ENCODE measurements around the gene RTN4R. TPM values are rescaled to one million over a fixed set of nuclear protein-coding genes. Genes with fewer than 3 reads are reported as not detected.

RTN4R gene
- total RNA-seq, 1 experiment from 2014 or later, result 5.1 TPM

DNA sequence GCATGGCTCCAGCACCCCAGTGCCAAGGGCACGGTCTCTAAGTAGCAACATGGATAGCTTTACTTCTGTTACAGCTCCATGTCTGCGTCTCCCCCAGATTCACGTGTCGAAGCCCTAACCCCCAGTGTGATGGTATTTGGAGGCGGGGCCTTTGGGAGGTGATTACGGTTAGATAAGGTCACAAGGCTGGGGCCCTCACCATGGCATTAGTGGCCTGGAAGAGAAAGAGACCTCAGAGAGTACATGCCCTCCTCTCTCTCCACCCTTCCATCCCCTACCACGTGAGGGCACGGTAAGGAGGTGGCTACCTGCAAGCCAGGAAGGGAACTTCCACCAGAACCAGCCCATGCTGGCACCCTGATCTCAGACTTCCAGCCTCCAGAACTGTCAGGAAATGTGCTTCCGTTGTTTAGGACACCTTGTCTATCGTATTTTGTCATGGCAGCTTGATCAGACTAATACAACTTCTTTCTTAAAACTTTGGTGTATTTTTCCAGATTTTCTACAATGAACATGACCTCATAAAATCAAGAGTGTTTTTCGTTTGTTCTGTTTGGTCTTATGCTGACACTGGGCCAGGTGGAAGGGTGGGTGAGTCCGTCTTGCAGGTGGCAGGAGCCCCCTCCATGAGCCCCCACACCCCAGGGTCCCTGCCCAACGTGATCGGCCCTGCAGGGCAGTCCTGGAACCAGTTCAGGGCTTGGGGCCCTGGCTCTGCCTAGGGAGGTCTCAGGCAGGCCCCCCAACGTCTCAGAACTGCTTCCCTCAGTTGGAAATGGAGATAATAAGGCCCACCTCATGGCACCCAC lies 10.7 kb downstream of the RTN4R start:
- DNase-seq (ENCODE audit: low read depth), result no peak

DNA sequence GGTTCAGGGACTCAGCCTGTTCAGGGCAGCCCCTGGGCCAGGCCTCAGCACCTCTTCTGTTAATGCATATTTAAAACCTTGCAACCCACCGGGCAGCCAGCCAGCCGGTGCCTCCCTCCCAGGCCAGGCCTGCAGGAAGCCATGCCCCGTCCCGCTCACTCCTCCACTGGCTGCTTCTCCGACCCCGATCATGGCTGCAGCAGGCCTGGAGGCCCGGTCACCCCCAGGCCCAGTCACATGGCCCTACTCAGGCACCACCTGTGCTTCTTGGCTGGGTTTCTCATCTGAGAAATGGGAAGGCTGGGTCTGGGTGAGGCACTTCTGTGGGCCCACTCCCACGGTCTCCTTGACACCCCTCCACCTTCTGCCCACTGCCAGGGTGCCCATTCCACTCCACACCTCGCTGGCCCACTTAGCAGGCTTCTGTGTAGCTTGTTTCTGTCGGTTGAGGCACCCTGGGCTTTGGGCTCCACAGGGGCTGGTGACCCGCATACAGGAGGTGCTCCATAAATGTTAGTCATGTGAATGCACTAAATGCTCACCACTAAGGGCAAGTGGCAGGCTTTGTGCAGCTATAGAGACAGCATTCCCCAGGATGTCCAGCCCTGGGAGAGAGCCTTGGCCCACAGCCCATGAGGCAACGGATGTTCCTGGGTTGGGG lies 11.4 kb downstream of the RTN4R start:
- DNase-seq (ENCODE audit: low read depth), result no peak

DNA sequence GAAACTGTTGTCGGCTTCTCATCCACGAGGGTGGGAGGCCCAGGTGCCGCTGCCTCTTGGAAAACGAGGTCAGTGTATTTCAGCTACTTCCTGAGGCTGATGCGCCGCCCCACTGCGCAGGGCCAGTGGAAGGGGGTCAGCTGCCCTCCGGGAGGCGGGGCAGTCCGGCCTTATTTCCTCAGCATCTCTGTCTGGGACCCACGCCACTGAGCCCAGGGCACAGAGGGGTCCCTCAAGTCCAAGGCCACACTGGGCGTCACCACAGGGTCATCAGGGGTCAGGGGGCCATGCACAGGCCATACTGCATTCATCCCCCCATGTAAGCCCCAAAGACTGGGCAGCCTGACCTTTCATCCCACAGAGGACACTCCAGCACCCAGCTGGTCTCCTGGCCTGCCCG lies 12.1 kb downstream of the RTN4R start:
- no peak for DNase-seq (ENCODE audit: low read depth)

DNA sequence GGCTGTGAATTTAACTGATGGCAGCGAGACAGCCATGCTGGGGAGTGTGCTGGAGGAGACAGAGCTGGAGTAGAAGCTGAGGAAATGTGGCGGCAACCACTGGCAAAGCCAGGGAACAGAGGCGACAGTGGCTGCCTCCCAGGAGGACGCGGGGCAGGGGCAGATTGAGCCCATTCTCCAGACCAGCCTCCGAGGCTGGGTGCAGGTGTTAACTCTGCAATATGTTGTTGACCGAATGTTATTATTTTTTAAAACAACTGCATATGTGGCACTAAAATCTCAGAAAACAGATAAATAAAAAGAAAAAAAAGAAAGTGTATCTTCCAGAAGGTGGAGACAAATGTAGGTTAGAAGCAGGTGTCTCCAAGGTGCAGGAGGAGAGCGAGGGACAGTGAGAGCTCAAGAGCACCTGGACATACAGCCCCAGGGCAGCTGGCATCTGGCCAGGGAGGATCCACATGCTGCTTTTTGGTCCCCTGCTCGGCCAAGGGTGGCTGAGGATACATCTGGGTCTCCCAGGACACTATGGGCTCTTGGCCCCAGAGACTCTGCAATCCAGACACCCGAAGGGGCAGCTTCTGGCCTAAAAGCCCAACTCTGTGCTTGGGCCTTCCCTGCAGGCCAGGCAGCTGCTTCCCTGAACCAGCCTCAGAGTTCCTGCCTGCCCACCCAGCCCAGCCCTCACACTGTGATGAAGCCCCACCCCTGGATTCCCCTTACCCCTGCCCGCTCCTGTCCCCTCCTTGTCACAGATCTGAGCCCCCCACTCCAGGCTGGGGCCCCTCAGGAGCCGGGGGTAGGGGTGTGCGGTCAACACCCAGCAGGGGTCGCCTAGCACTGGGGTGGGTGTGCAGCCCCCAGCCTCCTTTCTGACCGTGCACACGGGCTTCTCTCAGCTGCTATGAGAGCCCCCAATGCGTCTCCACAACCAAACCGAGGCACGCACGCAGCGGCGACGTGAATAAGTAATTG lies 12.9 kb downstream of the RTN4R start:
- no peak for DNase-seq (ENCODE audit: low read depth)

DNA sequence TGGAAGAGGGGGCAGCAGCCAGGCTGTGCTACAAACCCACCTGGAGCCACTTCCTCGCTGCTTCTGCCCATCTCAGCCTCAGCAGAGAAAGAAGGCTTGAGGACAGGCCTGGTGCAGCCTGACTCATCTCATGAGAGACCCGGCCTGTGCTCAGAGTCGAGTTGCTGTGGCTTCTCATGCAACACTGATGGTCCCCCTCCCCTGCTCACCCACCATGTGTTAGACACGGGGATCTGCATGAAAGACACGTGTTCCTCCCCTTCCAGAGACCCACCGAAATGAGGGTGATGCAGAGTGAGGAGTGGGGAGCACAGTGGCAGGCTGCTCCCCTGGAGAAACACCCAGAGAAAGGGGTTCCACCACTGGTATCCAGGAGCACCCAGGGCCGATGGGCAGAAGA lies 15.0 kb downstream of the RTN4R start:
- no peak for DNase-seq (ENCODE audit: low read depth)

DNA sequence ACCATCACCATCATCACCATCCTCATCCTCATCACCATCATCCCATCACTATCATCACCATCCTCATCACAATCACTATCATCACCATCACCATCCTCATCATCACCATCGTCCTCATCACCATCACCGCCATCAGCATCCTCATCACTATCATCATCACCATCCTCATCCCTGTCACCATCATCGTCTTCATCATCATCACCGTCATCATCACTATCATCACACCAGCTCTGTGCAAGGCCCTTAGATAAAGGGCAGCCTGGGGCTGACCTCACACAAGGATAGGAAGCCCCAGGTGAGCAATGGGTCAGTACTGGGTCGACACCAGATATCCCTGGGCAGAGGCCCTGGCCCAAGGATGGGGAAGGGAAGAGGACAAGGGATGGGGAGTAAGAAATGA lies 16.1 kb downstream of the RTN4R start:
- no peak for DNase-seq (ENCODE audit: low read depth)

DNA sequence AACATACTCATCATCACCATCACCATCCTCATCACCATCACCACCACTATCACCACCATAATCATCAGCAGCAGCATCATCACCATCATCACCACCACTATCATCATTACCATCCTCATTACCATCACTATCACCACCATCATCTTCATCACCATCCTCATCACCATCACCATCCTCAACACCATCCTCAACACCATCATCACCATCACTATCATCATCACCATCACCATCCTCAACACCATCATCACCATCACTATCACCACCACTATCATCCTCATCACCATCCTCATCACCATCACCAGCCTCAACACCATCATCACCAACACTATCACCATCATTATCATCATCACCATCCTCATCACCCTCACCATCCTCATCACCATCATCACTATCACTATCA lies 16.6 kb downstream of the RTN4R start:
- no peak for DNase-seq (ENCODE audit: low read depth)

DNA sequence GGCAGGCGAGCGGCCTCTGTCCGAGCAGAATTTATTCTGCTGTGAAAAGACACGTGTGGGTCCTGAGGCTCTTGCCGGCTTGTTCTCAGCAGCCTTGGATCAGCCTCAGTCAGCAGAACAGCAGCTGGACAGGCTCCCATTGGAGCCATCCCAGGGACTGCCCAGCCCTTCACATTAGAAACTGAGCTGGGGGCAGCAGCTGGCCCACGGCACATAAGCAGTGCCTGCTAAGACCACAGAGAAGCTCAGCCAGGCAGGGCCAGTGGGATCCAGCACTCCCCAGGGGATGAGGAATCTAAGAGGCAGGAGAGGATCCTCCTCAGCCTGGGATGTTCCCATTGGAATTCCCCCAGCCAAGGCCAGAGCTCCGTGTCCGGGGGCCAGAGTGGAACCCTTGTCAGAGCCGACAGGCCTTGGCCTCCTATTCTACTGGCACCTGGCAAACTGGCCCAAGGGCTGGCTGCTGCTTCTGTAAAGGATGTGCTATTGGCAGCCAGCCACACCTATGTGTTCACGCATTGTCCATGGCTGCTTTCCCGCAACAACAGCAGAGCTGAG lies 18.2 kb downstream of the RTN4R start:
- DNase-seq (ENCODE audit: low read depth), result no peak

DNA sequence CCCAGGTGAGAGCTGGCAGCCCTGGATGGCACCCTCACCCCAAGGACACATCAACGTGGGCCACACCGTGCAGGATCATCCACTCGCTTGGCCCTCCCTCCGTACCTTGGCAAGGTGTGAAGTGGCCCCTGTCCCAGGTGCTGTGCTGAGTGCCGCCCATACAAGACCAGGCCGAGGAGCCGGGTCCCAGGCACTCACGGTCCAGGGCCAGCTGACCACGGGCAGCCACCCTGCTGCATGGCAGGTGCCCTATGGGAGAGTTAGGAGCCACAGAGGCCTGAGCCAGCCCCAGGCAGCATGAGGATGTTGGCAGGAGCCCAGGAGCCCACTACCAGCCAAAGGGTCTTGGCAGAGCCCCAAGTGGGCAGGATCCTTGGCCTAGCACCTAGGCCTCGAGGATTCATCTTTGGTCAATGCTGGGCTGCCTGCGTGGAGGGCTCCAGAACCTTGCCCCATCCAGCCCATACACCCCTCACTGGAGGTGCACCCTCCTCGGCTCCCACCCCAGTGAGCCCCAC lies 19.6 kb downstream of the RTN4R start:
- DNase-seq (ENCODE audit: low read depth), result no peak

DNA sequence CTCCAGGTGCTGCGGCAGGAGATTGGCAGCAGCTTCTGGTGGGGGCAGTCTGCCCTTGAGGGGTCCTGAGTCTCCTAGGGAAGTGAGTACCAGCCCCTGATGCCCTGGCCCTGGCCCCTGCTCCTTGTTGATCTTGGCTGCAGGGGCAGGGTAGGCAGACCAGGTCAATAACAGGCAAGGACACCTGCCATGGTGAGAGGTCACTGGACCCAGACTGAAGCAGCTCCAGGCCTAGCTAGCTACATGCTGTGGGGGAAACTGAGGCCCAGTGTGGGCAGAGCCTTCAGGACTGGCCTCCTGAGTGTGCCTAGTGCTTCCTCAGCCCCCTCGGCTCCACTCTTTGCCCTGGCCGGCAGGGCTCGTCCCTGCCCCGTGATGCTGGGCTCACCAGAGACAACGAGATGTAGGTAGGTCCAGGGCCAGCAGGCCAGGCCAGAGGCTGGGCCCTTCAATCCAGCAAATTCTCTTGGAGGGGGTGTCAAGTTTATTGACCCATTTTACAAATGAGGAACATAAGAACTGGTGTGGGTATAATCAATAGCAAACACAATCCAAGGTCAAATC lies 20.4 kb downstream of the RTN4R start:
- no peak for DNase-seq (ENCODE audit: low read depth)

DNA sequence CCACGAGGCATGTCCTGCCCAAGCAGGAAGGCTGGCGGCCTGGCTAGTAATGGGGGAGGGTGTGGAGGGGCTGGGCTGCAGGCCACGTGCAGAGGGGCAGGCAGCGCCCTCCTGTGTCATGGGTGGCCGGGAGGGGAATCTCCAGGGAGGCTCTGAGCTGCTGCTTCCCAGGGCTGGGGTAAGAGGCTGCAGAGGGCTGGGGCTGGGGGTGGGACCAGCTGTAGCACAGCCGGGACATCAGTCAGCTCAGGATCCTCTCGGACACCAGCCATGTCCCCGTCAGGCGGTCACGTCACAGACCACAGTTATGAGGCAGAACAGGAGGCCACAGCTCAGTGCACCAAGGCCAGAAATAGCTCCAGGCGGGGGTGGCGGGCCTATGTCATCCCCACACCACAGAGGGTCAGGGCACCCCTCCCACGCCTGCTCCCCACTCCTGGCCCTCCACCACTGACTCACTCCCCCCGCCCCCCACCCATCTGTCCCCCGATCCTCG lies 21.1 kb downstream of the RTN4R start:
- peak; percentile 21 for DNase-seq (ENCODE audit: low read depth)

DNA sequence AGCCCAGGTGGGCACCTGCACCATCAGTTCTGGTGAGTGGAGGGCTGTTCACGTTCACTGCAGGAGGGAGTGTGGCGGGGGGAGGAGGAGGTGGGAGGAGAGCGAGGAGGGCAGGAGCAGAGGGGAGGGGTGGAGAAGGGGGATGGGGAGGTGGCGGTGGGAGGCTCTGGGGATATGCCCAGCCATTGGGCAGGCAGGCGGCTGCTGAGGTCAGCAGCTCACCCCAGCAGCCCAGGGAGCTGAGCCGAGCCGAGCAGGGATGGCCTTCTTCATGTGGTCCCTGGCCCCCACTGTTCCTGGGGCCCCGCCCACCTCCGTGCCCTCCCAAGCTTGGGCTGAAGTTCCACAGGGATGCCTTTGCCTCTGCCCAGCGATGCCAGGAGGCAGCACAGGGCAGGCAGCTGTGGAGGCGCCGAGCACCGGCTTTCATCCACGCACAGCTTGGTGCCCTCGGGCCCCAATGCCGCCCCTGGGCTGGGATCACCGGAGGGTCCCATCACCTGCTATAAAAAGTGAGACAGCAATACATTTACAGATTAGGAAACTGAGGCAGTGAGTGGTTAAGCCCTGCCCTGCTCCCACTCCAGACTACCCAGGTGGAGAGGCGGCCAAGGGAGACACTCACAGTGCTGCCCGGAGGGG lies 21.6 kb downstream of the RTN4R start:
- DNase-seq (ENCODE audit: low read depth), result no peak

DNA sequence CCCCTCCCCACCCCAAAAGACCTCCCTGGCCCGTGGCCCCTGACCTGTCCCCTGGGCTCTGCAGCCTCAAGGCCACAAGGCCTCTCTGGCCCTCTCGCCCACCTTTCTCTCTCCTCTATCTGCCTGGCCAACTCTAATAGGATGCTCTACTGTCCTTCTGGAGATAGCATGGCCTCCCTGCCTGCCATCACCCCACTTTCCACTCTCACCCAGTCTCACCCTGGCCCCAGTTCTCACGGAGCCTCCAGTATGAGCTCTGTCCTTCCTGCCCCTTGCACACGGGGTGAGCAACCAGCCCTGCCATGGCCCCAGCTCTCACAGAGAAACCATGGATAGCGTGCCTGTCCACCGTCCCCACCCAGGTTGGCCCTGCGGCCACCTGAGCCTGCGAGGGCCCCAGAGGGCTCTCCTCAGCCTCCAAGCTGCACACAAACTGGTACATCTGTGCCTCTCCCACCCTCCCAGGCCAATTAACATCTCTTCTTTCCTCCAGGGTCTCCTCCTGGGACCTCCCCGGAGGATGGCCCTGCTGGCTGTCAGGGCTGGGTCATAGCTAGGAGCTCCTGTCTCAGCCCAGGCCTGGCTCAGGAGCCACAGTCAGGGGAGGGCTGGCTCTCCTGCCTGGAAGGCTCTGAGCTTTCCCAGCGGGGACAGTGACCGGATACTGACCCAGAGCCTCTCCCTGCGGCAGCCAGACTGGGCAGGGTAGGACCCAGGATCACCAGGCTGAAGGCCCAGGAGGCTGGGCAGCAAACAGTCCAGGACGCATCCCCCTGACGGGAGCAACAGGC lies 22.3 kb downstream of the RTN4R start:
- DNase-seq (ENCODE audit: low read depth), result no peak

DNA sequence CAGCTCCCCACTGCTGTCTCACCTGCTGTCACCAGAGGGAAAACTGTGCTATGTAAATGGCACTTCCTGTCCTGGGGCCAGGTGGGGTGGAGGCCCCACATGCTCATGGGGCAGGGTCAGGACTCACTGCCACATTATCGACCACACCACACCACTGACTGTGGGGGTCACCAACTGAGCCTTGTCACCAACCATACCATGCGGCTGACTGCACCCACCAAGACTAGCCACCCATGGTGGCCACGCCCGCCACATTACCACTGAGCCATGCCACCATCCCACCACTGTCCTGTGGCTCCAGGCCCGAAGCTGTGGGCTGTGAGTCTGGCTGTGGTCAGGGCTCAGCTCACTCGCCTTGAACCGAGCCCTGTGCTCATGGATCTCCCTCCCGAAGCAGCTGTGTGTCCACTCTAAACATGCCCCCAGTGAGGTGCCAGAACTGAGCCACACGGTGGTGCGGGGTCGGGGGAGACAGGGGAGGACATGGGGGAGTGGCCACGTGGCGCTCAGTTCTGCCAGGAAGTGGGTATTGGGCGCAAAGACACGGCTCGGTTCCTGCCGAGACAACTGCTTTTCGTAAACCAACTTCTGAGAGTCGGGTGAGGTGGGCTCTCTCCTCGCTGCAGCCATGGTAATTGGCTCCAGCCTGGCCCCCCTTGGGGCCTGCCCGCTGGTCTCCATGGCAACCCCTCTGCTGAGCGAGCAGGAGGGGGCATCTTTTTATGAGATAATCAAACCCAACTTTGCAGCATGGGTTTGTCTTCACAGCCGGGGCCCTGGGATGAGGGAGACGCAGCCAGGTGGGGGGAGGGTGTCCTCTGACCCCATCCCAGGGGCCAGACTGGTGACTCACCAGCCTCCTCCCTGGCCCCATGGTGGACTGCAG lies 23.2 kb downstream of the RTN4R start:
- DNase-seq (ENCODE audit: low read depth), result no peak

DNA sequence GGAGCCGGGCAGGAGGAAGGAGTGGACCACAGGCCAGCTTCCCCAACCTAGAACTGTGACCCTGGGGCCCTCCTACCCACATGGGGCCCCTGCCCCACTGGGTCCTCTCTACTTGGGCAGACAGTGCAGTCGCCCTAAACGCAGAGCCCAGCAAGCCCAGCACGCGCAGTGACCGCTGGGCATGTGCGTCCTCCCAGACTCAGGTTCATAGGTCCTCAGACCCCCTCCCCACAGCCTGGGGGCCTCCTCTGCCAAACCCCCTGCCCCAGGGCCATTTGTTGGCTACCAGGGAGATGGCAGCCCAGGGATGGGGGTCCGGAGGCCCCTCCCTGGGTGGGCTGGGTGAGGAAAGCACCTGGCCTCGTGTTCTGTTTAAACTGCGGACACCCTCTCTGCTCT lies 23.9 kb downstream of the RTN4R start:
- DNase-seq (ENCODE audit: low read depth), result no peak

DNA sequence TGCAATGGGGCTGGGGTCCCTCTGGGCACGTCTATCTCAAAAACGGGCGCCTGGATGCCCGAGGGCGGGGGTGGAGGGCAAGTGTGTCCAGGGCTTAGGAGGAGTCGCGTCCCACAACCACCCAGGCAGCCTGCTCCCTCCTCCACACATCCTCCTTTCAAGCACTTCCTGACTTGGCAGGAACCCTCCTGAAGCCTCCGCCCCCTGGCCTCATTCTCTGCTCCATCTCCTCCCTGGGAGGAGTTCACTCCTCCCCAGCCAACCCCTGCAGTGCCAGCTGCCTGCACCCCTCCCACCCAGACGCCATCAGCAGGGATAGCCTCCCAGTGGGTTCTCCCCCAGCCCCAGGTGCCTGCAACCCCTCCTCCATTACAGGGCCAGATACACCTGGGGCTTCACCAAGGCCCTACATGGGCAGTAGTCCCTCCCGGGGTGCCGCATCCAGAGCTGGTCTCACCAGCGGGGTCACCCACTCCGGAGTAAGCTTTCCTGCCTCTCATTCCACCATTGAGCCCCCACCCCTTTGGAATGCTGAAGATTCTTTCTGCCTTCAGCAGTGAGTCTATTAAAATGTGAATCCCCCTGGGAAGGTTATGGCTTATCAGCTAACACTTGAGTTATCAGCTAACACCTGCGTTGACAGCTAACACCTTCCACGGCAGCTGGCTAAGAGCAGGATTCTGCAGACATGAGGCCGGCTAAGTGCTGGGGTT lies 24.4 kb downstream of the RTN4R start:
- DNase-seq (ENCODE audit: low read depth), result peak; percentile 85

DNA sequence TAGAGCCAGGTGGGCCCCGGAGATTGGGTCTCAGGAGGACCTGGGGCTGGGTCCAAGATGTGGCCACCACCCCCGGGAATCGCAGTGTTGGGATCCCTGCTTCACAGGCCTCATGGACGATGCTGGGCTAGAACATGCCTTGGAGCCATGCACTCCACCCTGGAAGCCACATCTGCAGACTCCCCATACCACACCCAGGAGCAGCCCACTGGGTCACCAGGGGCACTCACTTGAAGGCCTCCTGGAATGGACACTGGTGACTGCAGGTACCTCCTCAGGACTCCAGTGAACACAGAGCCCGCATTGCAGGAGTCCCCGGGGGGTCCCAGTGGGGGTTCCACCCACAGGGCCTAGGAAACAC lies 25.0 kb downstream of the RTN4R start:
- DNase-seq (ENCODE audit: low read depth), result no peak
